Mononuclear cell (primary cell): ENCODE measurements around the gene NR2E3. TPM values are rescaled to one million over a fixed set of nuclear protein-coding genes. Genes with fewer than 3 reads are reported as not detected.

Experiments used
- H3K27me3 ChIP-seq: 2 replicates; pipeline ENCODE4 v1.6.0; 2011; ENCODE audit warnings: low read length, control low read depth; ENCODE audit not compliant: insufficient read depth
- H3K4me1 ChIP-seq: 2 replicates; pipeline ENCODE4 v1.5.1; 2011; ENCODE audit warnings: mild to moderate bottlenecking, low read length, control low read depth; ENCODE audit not compliant: insufficient read depth
- H3K4me3 ChIP-seq: 2 replicates; pipeline ENCODE4 v1.5.1; 2011; ENCODE audit warnings: mild to moderate bottlenecking, low read length, moderate library complexity
- H3K9me3 ChIP-seq: 2 replicates; pipeline ENCODE4 v1.5.1; 2011; ENCODE audit warnings: low read depth, mild to moderate bottlenecking, control low read depth, low read length
- total RNA-seq: library from RNA; depleted of rRNA; stranded (reverse); fragments of >200 nt; gene quantifications from one replicate; pipeline ENCODE4 v1.2.3, GENCODE V29; 2012

NR2E3 gene
- total RNA-seq, 1 donor = not detected

DNA sequence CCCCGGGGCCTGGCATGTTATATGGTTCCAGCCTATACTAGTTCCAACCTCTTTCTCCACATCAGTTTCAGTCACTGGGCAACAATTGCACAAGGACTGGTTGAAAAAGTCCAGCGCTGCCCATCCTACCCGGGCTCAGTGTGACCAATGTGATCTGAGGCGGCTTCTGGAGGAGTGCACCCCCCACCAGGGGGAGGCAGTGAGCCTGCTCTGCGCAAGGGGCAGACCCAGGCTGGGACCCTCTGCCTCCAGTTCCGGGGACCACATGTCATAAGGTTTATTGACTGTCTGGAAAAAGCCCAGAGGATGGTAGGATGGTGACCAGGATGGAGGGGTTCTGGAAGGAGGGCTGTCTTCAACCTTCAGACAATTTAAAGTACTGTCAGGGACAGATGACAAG is 25.6 kb upstream of the NR2E3 start:
- no peaks in the 10 kb centered on the region for H3K9me3 ChIP-seq
- H3K4me3 ChIP-seq = no peak overlapping the region
- no peaks in the 10 kb centered on the region for H3K27me3 ChIP-seq
- no peaks in the 10 kb centered on the region for H3K4me1 ChIP-seq

DNA sequence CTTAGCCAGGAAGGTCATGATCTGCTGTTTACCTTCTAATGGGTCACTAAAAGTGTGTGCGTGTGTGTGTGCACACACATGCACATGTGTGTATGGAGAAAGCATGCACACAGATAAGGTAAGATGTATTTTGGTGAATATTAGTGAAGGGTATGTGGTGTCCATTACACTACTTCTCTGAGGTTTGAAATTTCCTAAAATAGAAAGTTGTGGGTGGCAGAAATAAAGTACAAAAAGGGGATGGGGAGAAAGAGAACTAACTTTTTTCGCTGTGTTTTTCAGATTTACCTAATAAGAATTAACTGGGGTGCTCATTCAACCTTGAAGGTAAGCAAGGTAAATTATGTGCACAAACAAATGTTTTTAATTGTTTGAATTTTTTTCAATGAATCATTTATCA is 24.4 kb upstream of the NR2E3 start:
- H3K27me3 ChIP-seq = no peaks in the 10 kb centered on the region
- no peaks in the 10 kb centered on the region for H3K9me3 ChIP-seq
- H3K4me1 ChIP-seq = no peaks in the 10 kb centered on the region
- no peak overlapping the region for H3K4me3 ChIP-seq

DNA sequence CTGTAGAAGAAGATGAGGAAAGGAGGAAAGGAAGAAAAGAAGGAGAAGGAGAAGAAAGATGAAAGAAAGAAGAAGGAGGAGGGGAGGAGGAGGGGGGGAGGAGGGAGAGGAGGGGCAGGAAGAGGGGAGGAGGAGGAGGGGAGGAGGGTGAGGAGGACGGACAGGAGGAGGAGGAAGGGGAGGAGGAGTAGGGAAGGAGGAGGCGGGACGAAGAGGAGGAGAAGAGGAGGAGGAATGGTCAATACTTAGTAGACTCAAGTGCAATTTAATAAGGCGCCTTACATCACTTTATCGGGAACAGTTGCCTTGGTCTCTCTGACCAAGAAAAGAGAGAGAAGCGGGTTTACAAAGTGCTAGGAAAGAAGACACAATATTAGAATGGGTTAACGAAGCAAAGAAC is 23.7 kb upstream of the NR2E3 start:
- no peaks in the 10 kb centered on the region for H3K27me3 ChIP-seq
- no peaks in the 10 kb centered on the region for H3K9me3 ChIP-seq
- no peaks in the 10 kb centered on the region for H3K4me1 ChIP-seq

DNA sequence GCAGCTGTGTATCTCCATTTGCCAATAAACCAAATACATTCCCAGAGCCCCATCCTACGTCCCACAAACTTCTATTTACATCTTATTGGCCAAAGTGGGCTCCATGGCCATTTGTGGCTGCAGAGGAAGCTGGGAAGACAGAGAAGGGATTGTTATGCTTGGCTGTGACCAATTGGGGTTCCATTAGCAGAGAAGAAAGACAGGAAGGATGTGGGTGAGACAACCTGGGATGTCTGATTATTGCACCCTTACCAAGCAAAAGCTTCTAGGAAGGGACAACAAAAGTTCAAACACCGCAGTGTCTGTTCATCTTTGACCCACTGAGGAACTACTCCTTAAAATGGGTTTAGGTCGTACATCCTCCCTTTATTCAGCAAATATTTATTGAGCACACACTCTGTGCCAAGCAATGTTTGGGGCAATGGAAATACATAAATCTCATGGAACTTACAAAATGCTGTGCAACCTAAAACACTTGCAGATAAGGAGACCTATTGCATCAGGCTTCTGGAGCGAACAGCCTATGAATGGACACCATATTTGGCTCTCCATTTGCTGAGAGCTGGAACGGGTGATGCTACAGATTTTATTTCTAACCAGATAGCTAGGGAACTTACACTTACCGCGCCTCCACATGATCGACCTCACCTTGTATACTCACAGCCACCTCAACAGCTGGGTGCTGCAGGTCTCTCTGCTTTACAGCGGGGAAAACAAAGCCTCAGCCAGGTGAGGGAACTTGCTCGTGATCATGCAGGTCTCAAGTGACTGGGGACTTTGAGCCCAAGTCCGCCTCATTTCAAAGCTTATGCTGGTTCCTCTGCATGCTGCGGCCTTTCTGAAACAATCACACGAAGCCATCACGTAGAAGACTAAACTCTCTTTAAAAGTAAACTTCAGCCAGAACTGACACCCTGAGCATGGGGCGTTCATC is 21.4 kb upstream of the NR2E3 start:
- Histone ChIP-seq H3K4me3 (no peak overlapping the region), H3K27me3 (no peaks in the 10 kb centered on the region), H3K4me1 (no peaks in the 10 kb centered on the region), H3K9me3 (no peaks in the 10 kb centered on the region)

More for the DNA sequence above, 23.7 kb upstream of the NR2E3 start:
- H3K4me3 ChIP-seq = no peak overlapping the region

DNA sequence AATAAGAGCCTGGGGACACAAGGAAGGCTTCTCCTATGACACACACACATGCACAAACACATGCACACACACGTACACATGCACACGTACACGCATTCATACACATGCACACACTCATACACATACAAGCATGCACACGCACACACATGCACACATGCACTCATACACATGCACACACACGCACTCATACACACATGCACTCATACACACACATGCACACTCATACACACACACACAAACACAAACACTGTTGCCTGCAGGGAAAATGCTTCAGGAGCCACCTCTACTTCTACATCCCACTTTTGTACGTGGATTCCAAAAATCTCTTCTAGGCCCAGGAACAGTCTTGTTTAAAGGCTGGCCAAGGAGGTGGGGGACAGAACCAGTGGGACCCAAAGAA is 20.7 kb upstream of the NR2E3 start:
- Histone ChIP-seq H3K4me3 (no peak overlapping the region), H3K9me3 (no peaks in the 10 kb centered on the region), H3K4me1 (no peaks in the 10 kb centered on the region), H3K27me3 (no peaks in the 10 kb centered on the region)

DNA sequence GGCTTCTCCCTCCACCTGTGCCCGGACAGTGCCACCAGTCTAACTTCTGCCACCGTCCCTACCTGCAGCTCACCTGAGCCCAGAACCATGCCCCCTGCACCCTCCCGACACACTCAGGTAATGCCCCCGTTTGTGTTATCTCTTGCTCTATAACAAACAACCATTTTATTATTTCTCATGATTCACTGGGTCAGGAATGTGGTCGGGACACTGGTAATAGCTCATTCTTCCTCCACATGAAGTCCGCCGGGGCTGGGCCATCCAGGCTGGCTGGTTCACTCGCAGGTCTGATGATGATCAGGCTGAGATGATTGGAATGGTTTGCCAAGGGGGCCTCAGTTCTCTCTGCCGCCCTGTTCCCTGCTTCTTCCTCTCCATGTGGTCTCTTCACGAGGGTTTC is 20.3 kb upstream of the NR2E3 start:
- Histone ChIP-seq H3K4me3 (no peak overlapping the region), H3K4me1 (no peaks in the 10 kb centered on the region), H3K9me3 (no peaks in the 10 kb centered on the region), H3K27me3 (no peaks in the 10 kb centered on the region)

DNA sequence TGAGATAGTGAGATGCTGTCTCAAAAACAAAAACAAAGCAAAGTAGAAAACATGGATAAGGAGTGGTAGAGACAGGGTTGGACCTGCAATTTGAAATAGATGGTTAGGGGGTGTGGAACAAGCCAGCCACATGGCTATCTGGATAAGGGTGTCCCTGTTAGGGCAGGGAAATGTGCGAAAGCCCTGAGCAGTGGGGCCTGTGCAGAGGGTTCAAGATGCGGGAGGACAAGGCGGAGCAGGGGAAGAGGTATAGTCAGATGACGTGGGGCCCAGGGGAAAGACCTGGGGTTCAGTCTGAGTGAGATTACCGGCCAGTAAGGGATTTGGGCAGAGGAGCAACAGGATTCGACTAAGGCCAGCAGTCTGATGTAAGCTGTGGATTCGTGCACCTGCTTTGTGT is 18.4 kb upstream of the NR2E3 start:
- Histone ChIP-seq H3K9me3 (no peaks in the 10 kb centered on the region), H3K4me3 (no peak overlapping the region), H3K27me3 (no peaks in the 10 kb centered on the region), H3K4me1 (no peaks in the 10 kb centered on the region)

DNA sequence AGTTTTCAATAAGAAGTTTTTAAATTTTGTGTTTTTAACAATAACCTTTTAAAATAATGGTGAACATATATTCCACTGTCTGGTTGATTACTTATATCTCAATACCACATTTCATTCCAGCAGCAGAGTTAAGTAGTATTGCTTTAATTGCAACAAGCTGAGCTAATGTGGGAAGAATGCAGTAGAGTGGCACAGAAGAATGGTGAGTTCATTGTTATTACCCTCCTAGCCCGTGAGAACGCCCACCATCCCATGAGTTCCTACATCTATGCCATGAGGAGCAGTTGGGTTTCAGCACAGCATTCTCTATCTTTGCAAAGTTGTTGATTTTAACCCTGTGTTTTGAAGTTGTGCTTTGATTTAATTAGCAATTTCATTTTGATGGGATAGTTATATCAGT is 17.8 kb upstream of the NR2E3 start:
- no peaks in the 10 kb centered on the region for H3K9me3 ChIP-seq
- H3K4me1 ChIP-seq = no peaks in the 10 kb centered on the region
- H3K4me3 ChIP-seq = no peak overlapping the region
- no peaks in the 10 kb centered on the region for H3K27me3 ChIP-seq

DNA sequence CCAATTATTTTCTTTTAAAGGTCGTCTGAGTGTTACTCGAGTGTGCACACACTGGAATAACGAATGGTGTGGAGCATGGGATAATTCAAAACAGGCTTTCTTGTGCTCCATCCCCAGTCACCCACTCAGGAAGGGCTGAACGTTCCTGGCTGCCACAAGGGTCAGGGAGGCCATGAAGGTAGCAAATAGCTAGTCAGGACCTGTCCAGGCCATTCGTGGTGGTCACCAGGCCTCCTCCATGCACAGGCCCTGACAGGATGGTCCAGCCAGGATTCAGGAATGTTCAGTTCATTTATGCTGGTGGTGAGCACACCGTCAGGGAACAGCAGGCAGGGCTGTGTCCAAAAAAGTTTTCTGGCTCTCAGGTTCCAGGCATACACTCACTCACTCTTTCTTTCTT is 11.7 kb upstream of the NR2E3 start:
- no peak overlapping the region for H3K4me3 ChIP-seq
- no peaks in the 10 kb centered on the region for H3K9me3 ChIP-seq
- H3K4me1 ChIP-seq = no peaks in the 10 kb centered on the region
- no peaks in the 10 kb centered on the region for H3K27me3 ChIP-seq

DNA sequence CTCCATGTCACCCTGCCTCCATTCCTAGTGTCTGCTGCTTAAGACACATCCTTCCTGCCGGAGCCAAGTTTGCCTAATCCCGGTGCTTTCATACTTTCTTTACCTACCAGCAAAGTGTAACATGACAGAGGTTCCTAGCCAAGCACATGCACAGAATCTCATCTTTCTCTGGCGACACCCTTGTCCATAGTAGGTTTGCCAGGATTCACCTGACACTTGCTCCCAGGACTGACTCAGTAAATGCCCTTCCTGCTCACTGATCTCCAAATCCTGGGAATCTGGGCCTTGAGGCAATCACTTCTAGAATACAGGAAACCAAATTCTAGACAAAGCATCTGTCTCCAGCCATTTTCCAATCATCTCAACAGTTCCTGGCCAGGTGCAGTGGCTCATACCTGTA is 10.2 kb upstream of the NR2E3 start:
- Histone ChIP-seq H3K27me3 (no peaks in the 10 kb centered on the region), H3K9me3 (no peaks in the 10 kb centered on the region), H3K4me3 (no peak overlapping the region), H3K4me1 (no peaks in the 10 kb centered on the region)

DNA sequence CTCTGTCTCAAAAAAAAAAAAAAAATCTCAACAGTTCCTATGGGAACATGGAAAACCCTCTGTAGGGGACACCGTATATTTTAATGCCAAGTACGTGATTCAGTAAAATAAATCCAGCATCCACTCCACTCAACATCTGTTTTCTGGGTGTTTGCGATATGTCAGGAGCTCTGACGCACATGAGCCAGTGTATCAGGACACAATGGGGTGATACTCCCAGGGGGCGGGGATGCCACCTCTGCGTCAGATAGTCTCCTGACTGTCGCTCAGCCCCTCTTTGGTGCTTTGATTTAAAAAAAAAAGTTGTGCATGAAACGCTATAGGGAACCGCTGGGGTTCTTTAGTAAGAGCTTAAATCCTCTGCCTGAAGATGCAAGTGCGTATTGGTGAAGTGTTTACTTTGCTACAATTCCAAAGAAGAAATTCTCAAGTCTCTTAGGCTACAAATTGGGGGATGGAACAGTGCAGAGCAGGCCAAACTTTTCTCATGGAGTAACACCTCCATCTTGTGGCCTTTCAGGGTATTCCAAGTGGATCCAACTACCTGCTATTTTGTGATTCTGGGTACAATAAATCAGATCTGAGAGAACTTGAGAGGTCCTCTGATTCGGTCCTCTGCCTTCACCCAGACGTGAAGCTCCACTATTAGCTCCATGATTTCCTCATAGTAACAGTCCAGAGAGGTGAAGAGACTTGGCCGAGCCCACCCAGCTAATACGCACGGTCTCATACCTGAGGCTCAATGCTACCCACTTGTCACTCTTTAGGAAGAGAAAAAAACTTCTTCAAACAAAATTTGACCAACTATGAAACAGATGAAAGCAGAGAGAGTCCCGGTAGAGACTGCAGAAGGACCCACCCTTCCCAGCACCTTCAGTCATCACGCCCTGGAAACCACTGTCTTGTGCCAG is 9.3 kb upstream of the NR2E3 start:
- Histone ChIP-seq H3K27me3 (no peaks in the 10 kb centered on the region), H3K9me3 (no peaks in the 10 kb centered on the region), H3K4me3 (no peak overlapping the region), H3K4me1 (no peaks in the 10 kb centered on the region)

DNA sequence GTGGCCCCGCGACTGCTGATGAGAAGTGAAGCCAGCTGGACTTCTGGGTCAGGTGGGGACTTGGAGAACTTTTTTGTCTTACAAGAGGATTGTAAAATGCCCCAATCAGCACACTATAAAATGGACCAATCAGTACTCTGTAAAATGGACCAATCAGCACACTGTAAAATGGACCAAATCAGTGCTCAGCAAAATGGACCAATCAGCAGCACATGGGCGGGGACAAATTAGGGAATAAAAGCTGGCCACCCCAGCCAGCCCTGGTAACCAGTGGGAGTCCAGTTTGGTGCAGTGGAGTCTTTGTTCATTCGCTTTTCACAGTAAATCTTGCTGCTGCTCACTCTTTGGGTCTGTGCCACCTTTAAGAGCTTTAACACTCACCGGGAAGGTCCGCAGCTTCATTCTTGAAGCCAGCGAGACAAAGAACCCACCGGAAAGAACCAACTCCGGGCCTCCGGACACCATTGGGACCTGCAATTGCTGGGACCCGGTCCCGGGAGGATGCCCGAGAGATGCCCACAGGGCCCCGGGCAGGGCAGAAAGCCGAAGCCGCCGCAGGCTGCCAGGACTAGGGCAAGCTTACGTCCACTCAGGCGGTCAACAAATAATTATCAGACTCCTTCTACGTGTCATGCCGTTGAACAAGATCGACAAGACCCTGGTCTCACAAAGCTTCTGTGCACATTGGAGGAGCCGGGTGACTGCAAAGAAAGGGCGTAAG is 8.3 kb upstream of the NR2E3 start:
- no peaks in the 10 kb centered on the region for H3K4me1 ChIP-seq
- no peaks in the 10 kb centered on the region for H3K27me3 ChIP-seq
- H3K9me3 ChIP-seq = no peaks in the 10 kb centered on the region
- no peak overlapping the region for H3K4me3 ChIP-seq

DNA sequence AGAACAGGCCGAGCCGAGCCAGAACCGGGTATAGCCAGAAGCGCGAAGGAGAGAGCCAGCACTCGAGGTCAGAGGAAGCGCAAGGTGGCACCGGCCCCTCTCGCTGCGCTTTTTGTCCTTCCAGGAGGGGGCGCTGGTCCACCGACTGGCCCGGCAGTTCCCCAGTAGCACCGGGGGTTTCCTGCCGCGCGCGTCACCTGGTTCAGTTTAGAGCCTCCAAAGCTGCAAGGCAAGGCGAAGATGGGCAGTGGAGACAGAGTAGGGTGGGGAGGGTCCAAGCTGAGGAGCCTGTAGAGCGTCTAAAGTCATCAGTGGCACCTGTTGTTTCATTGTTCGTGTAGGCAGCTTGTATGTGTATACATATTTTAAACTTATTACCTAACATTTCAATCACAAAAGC is 7.6 kb upstream of the NR2E3 start:
- no peaks in the 10 kb centered on the region for H3K27me3 ChIP-seq
- H3K4me3 ChIP-seq = no peak overlapping the region
- no peaks in the 10 kb centered on the region for H3K4me1 ChIP-seq
- H3K9me3 ChIP-seq = no peaks in the 10 kb centered on the region

DNA sequence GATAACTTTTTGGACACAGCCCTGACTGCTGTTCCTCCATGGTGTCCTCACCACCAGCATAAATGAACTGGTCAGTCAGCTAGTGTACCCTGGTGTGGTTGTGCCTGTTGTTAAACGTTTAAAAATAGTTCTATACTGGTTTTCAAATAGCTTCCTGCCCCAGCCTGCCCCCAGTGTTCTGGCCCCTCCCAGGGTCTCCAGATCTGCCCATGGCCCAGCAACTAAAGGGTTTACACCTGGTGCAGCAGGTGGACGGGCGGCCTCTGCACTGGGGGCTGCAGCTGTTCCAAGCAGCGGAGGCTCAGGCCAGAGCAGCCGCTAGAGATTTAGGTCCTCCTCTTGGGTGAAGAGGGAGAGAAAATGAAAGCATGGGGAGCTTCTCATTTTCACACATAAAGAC is 6.1 kb upstream of the NR2E3 start:
- no peak overlapping the region for H3K4me3 ChIP-seq
- no peaks in the 10 kb centered on the region for H3K27me3 ChIP-seq
- no peaks in the 10 kb centered on the region for H3K4me1 ChIP-seq
- no peaks in the 10 kb centered on the region for H3K9me3 ChIP-seq
